ENCODE results near the gene KRTAP4-2.

The KRTAP4-2 gene

DNA sequence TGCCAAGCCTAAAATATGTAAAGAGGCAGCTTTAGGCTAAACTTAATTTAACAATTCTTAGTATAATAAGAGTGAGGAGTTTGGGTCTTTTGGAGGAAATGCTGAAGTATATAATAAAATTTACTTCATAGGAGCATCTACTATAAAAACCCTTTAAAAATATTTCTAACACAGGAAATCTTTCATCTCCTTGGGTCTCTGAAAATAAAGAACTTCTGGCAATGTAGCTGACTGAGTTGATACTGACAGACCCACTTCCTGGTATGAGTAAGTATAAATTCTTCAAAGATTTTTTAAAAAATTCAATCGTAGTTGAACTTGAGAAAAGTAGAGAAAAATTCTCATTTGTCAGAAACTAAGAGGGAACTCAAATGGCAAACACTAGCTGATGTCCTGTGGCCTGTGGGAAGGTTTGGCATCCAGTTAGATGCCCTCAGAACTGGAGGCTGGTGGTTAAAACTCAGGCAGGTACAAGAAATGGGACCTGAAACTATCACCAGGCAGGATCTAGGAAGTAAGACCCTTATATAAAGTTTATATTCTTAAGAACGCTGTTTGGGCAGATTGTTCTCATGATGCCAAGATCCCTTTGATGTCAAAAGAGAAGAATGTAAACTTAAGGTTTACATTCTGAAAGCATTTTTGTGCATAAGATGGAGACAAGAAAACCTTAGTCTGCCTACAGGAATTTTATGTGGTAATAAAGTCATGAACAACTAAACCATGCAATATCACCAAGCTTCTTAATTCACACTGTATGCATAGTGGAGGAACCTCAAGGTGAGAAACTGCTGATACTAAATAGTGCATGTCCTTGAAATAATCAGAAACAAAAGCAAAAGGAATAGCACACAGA is 43.9 kb downstream of the KRTAP4-2 start (continued):
- TF ChIP-seq, protein P1, sequence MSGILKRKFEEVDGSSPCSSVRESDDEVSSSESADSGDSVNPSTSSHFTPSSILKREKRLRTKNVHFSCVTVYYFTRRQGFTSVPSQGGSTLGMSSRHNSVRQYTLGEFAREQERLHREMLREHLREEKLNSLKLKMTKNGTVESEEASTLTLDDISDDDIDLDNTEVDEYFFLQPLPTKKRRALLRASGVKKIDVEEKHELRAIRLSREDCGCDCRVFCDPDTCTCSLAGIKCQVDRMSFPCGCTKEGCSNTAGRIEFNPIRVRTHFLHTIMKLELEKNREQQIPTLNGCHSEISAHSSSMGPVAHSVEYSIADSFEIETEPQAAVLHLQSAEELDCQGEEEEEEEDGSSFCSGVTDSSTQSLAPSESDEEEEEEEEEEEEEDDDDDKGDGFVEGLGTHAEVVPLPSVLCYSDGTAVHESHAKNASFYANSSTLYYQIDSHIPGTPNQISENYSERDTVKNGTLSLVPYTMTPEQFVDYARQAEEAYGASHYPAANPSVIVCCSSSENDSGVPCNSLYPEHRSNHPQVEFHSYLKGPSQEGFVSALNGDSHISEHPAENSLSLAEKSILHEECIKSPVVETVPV (CRISPR knock-in tag; IDR thresholded peaks at IDR 0.05), result no peak

DNA sequence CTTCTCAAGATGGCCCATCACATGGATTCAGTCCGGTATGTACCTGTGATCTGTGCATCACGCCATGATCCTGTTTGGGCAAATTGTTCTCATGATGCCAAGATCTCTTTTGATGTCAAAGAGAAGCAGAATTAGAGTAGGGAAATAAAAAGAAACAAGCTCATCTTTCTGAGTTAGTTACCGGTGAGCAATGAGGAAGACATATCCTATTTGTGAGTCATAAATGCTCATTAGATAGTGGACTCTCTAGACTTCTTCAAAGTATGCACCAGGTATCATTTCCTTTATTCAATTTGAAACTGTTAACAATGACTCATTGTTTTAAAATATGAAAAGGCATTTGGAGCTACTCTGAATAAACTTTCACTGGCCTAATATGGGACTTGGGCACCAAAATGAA is 46.0 kb downstream of the KRTAP4-2 start:
- ATAC-seq, result no peak
- no peak for TF ChIP-seq ZNF8 (CRISPR knock-in tag; IDR thresholded peaks at IDR 0.05)
- TF ChIP-seq ZNF70 (CRISPR knock-in tag; IDR thresholded peaks at IDR 0.05), result no peak
- TF ChIP-seq GLIS3 (CRISPR knock-in tag; IDR thresholded peaks at IDR 0.05), result no peak
- TF ChIP-seq ESRRG (CRISPR knock-in tag; IDR thresholded peaks at IDR 0.05), result no peak
- TF ChIP-seq, protein P1 (CRISPR knock-in tag; IDR thresholded peaks at IDR 0.05), result no peak
- no peak for TF ChIP-seq RARB (CRISPR knock-in tag; IDR thresholded peaks at IDR 0.05)
- TF ChIP-seq TCF4 (CRISPR knock-in tag; IDR thresholded peaks at IDR 0.05; ENCODE audit: borderline replicate concordance), result no peak
- TF ChIP-seq ISL1 (CRISPR knock-in tag; IDR thresholded peaks at IDR 0.05), result no peak
- no peak for TF ChIP-seq ZC3H10 (CRISPR knock-in tag; IDR thresholded peaks at IDR 0.05)
- TF ChIP-seq OSR1 (CRISPR knock-in tag; IDR thresholded peaks at IDR 0.05), result no peak
- TF ChIP-seq, protein P2, sequence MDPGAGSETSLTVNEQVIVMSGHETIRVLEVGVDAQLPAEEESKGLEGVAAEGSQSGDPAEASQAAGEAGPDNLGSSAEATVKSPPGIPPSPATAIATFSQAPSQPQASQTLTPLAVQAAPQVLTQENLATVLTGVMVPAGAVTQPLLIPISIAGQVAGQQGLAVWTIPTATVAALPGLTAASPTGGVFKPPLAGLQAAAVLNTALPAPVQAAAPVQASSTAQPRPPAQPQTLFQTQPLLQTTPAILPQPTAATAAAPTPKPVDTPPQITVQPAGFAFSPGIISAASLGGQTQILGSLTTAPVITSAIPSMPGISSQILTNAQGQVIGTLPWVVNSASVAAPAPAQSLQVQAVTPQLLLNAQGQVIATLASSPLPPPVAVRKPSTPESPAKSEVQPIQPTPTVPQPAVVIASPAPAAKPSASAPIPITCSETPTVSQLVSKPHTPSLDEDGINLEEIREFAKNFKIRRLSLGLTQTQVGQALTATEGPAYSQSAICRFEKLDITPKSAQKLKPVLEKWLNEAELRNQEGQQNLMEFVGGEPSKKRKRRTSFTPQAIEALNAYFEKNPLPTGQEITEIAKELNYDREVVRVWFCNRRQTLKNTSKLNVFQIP (CRISPR knock-in tag; IDR thresholded peaks at IDR 0.05; ENCODE audit: borderline replicate concordance, low read depth), result no peak

Measured in SK-N-SH treated with all-trans-retinoic acid at 6 μM for 48 hours (cell line).